ENCODE results near the gene SEC16B. TPM values are rescaled to one million over a fixed set of nuclear protein-coding genes. Genes with fewer than 3 reads are reported as not detected.

Gene SEC16B
- total and polyA plus RNA-seq, 2 donors from 2014 or later, result 3.5 to 4.8 TPM

- Histone ChIP-seq H3K36me3 (ENCODE audit: control insufficient read depth in 2 of 3, insufficient read depth in 3 of 3, low read length in 3 of 3) (peaks cover 0 to 25% (median 15%) of the 10 kb centered on the region in 3 donors), H3K27me3 (ENCODE audit: control insufficient read depth, insufficient read depth, low read length) (no peaks in the 10 kb centered on the region), H3K4me3 (ENCODE audit: low read length in 3 of 3) (no peak overlapping the region), H3K9ac (ENCODE audit: low read length in 3 of 3) (no peak overlapping the region), H3K27ac (ENCODE audit: low read depth in 2 of 2, low read length in 2 of 2) (no peak overlapping the region), H3K9me3 (ENCODE audit: control insufficient read depth in 2 of 3, insufficient read depth in 1 of 3, low read length in 3 of 3) (no peaks in the 10 kb centered on the region), H3K4me1 (ENCODE audit: control insufficient read depth in 2 of 3, insufficient read depth in 2 of 3, low read depth in 1 of 3, low read length in 3 of 3) (no peaks in the 10 kb centered on the region)
- DNase-seq, result no peak
- no peak for TF ChIP-seq CTCF (IDR thresholded peaks at IDR 0.05; ENCODE audit: borderline replicate concordance, extremely low read depth, insufficient read depth)
- intact Hi-C loops (cut with DNase I), result no loop called here
- FAIRE-seq, result no peak
These were observed 34.0 kb downstream of the SEC16B start for GRCh38 chr1:177935638-177936415.

- FAIRE-seq (no peak), DNase-seq (no peak)
- Histone ChIP-seq H3K27ac (ENCODE audit: low read depth in 2 of 2, low read length in 2 of 2) (no peak overlapping the region), H3K9ac (ENCODE audit: low read length in 3 of 3) (no peak overlapping the region), H3K4me3 (ENCODE audit: low read length in 3 of 3) (no peak overlapping the region), H3K36me3 (ENCODE audit: control insufficient read depth in 2 of 3, insufficient read depth in 3 of 3, low read length in 3 of 3) (peaks cover 0 to 26% (median 17%) of the 10 kb centered on the region in 3 donors), H3K4me1 (ENCODE audit: control insufficient read depth in 2 of 3, insufficient read depth in 2 of 3, low read depth in 1 of 3, low read length in 3 of 3) (no peaks in the 10 kb centered on the region), H3K27me3 (ENCODE audit: control insufficient read depth, insufficient read depth, low read length) (no peaks in the 10 kb centered on the region), H3K9me3 (ENCODE audit: control insufficient read depth in 2 of 3, insufficient read depth in 1 of 3, low read length in 3 of 3) (no peaks in the 10 kb centered on the region)
- intact Hi-C loops (cut with DNase I), result no loop called here
- no peak for TF ChIP-seq CTCF (IDR thresholded peaks at IDR 0.05; ENCODE audit: borderline replicate concordance, extremely low read depth, insufficient read depth)
These were observed 34.9 kb downstream of the SEC16B start for GRCh38 chr1:177934927-177935326.

GRCh38 chr1:177934461-177934860 lies 35.4 kb downstream of the SEC16B start:
- no peaks in the 10 kb centered on the region for H3K9me3 ChIP-seq (ENCODE audit: control insufficient read depth in 2 of 3, insufficient read depth in 1 of 3, low read length in 3 of 3)
- H3K9ac ChIP-seq (ENCODE audit: low read length in 3 of 3), result no peak overlapping the region
- TF ChIP-seq CTCF (IDR thresholded peaks at IDR 0.05; ENCODE audit: borderline replicate concordance, extremely low read depth, insufficient read depth), result no peak
- H3K4me1 ChIP-seq (ENCODE audit: control insufficient read depth in 2 of 3, insufficient read depth in 2 of 3, low read depth in 1 of 3, low read length in 3 of 3), result no peaks in the 10 kb centered on the region
- intact Hi-C loops (cut with DNase I), result no loop called here
- FAIRE-seq, result no peak
- H3K4me3 ChIP-seq (ENCODE audit: low read length in 3 of 3), result no peak overlapping the region
- no peaks in the 10 kb centered on the region for H3K27me3 ChIP-seq (ENCODE audit: control insufficient read depth, insufficient read depth, low read length)
- H3K27ac ChIP-seq (ENCODE audit: low read depth in 2 of 2, low read length in 2 of 2), result no peak overlapping the region
- peaks cover 0 to 25% (median 16%) of the 10 kb centered on the region in 3 donors for H3K36me3 ChIP-seq (ENCODE audit: control insufficient read depth in 2 of 3, insufficient read depth in 3 of 3, low read length in 3 of 3)
- no peak for DNase-seq

Measured in kidney (tissue), 14 donors.